Nephron (organoid): ENCODE measurements around the gene CRYBG3.

ENCODE experiments used
- H3K27ac Mint-ChIP-seq, 3 experiments: 2 replicates each; pipeline ENCODE4 v1.8.0; 2020; ENCODE audit warnings: mixed read lengths in 3 of 3, mild to moderate bottlenecking in 2 of 3, moderate library complexity in 1 of 3
- H3K27me3 Mint-ChIP-seq: 2 replicates; pipeline ENCODE4 v1.8.0; 2021; ENCODE audit warnings: low read depth, mild to moderate bottlenecking, moderate library complexity, mixed read lengths
- H3K36me3 Mint-ChIP-seq: 2 replicates; pipeline ENCODE4 v1.8.0; 2020; ENCODE audit warnings: low read depth, mixed read lengths
- H3K4me1 Mint-ChIP-seq: 2 replicates; pipeline ENCODE4 v1.8.0; 2020; ENCODE audit warnings: mixed read lengths
- H3K4me3 Mint-ChIP-seq, 3 experiments: 2 replicates each; pipeline ENCODE4 v1.8.0; 2020; ENCODE audit warnings: mild to moderate bottlenecking in 3 of 3, mixed read lengths in 3 of 3, moderate library complexity in 2 of 3
- H3K9me3 Mint-ChIP-seq: 2 replicates; pipeline ENCODE4 v1.8.0; 2020; ENCODE audit warnings: mixed read lengths
- CTCF ChIP-seq, 3 experiments: fragments of 200-600 bp; sonication (generic); IDR thresholded peaks; one replicate each; pipeline ENCODE4 v1.5.0; 2021; ENCODE audit warnings: antibody characterized with exemption in 3 of 3; ENCODE audit not compliant: unreplicated experiment in 3 of 3

Gene CRYBG3

GRCh38 chr3:97821774-97822358, at the start of gene CRYBG3:
CRYBG3 (plus strand) TSS chr3:97822011; CDS start chr3:97822207, 196 bp downstream.
- H3K36me3 Mint-ChIP-seq: no peaks in the 10 kb centered on the region
- peak in 2 of 3 experiments; percentile 26 to 41 for TF ChIP-seq CTCF (IDR thresholded peaks at IDR 0.05; ENCODE audit: unreplicated experiment in 3 of 3)
- peaks cover 41% of the 10 kb centered on the region for H3K27me3 Mint-ChIP-seq
- H3K27ac Mint-ChIP-seq: peak within 1 kb of the TSS; percentile 61 to 92 (median 87)
- peak within 1 kb of the TSS; percentile 97 to 100 (median 100) for H3K4me3 Mint-ChIP-seq
- H3K4me1 Mint-ChIP-seq: peaks cover 38% of the 10 kb centered on the region
- no peaks in the 10 kb centered on the region for H3K9me3 Mint-ChIP-seq

GRCh38 chr3:97772926-97773325, 48.9 kb upstream of the CRYBG3 start:
- Mint-ChIP-seq H3K36me3 (peaks cover 79% of the 10 kb centered on the region), H3K9me3 (peaks cover 15% of the 10 kb centered on the region), H3K27me3 (no peaks in the 10 kb centered on the region), H3K27ac (no peak overlapping the region), H3K4me1 (no peaks in the 10 kb centered on the region), H3K4me3 (no peak overlapping the region)
- no peak for TF ChIP-seq CTCF (IDR thresholded peaks at IDR 0.05; ENCODE audit: unreplicated experiment in 3 of 3)

- no peak overlapping the region for H3K27ac Mint-ChIP-seq
- H3K27me3 Mint-ChIP-seq: no peaks in the 10 kb centered on the region
- no peaks in the 10 kb centered on the region for H3K4me1 Mint-ChIP-seq
- TF ChIP-seq CTCF (IDR thresholded peaks at IDR 0.05; ENCODE audit: unreplicated experiment in 3 of 3): no peak
- H3K36me3 Mint-ChIP-seq: peaks cover 37% of the 10 kb centered on the region
- no peaks in the 10 kb centered on the region for H3K9me3 Mint-ChIP-seq
- no peak overlapping the region for H3K4me3 Mint-ChIP-seq
Measured at GRCh38 chr3:97778152-97778551, 43.7 kb upstream of the CRYBG3 start.

GRCh38 chr3:97793420-97794019, 28.3 kb upstream of the CRYBG3 start:
- H3K4me3 Mint-ChIP-seq: no peak overlapping the region
- H3K27me3 Mint-ChIP-seq: no peaks in the 10 kb centered on the region
- H3K4me1 Mint-ChIP-seq: no peaks in the 10 kb centered on the region
- H3K27ac Mint-ChIP-seq: no peak overlapping the region
- no peaks in the 10 kb centered on the region for H3K36me3 Mint-ChIP-seq
- peak; percentile 76 to 85 (median 82) for TF ChIP-seq CTCF (IDR thresholded peaks at IDR 0.05; ENCODE audit: unreplicated experiment in 3 of 3)
- no peaks in the 10 kb centered on the region for H3K9me3 Mint-ChIP-seq

GRCh38 chr3:97795951-97796350, 25.9 kb upstream of the CRYBG3 start:
- Mint-ChIP-seq H3K4me3 (no peak overlapping the region), H3K36me3 (no peaks in the 10 kb centered on the region), H3K4me1 (no peaks in the 10 kb centered on the region), H3K27ac (no peak overlapping the region), H3K27me3 (no peaks in the 10 kb centered on the region), H3K9me3 (no peaks in the 10 kb centered on the region)
- no peak for TF ChIP-seq CTCF (IDR thresholded peaks at IDR 0.05; ENCODE audit: unreplicated experiment in 3 of 3)

GRCh38 chr3:97804471-97804870, 17.3 kb upstream of the CRYBG3 start:
- peaks cover 3% of the 10 kb centered on the region for H3K36me3 Mint-ChIP-seq
- H3K27me3 Mint-ChIP-seq: no peaks in the 10 kb centered on the region
- no peaks in the 10 kb centered on the region for H3K4me1 Mint-ChIP-seq
- TF ChIP-seq CTCF (IDR thresholded peaks at IDR 0.05; ENCODE audit: unreplicated experiment in 3 of 3): no peak
- no peak overlapping the region for H3K4me3 Mint-ChIP-seq
- H3K9me3 Mint-ChIP-seq: peaks cover 4% of the 10 kb centered on the region
- H3K27ac Mint-ChIP-seq: no peak overlapping the region
